H1 (cell line): ENCODE results near the gene NPFFR2. TPM values are rescaled to one million over a fixed set of nuclear protein-coding genes. Genes with fewer than 3 reads are reported as not detected.

Experiments
- ASH2L ChIP-seq: fragments of 200-600, 300-600 bp; sonication (generic); IDR thresholded peaks from one replicate; pipeline ENCODE4 v1.7.1; 2017; ENCODE audit warnings: low read length
- CHD1 ChIP-seq: IDR thresholded peaks from 2 replicates; pipeline ENCODE4 v1.6.1; 2012; ENCODE audit warnings: low read depth, low read length, improper control_type of control experiment
- POLR2A ChIP-seq, 2 experiments: IDR thresholded peaks; 1 replicate in 1 of 2; 2 replicates in 1 of 2; pipeline ENCODE4 v1.6.1; 2011; ENCODE audit warnings: low read depth in 2 of 2, low read length in 2 of 2, mild to moderate bottlenecking in 2 of 2; ENCODE audit errors: control extremely low read depth in 1 of 2
- RBBP5 ChIP-seq: IDR thresholded peaks from 2 replicates; pipeline ENCODE4 v1.7.1; 2012; ENCODE audit warnings: low read depth, mild to moderate bottlenecking, inconsistent platforms, low read length, moderate library complexity, borderline replicate concordance
- RFX5 ChIP-seq: IDR thresholded peaks from 2 replicates; pipeline ENCODE4 v1.6.1; 2011; ENCODE audit warnings: low read depth, low read length, improper control_type of control experiment, borderline replicate concordance
- RNF2 ChIP-seq: fragments of 200-900, 300-1000 bp; sonication (generic); IDR thresholded peaks from 2 replicates; pipeline ENCODE4 v1.7.1; 2016; ENCODE audit warnings: borderline replicate concordance, low read depth, mild to moderate bottlenecking, antibody characterized with exemption, low read length; ENCODE audit not compliant: poor library complexity, severe bottlenecking; ENCODE audit errors: missing control alignments
- polyA plus RNA-seq, 7 experiments: library from polyadenylated mRNA; depleted of rRNA in 3 of 7; stranded (reverse) in 5 of 7; unstranded in 2 of 7; fragments of >200 nt in 5 of 7; fragments of 200-250 nt in 2 of 7; gene quantifications; 1 replicate in 5 of 7; 2 replicates in 1 of 7; 4 replicates in 1 of 7; pipeline versions ENCODE4 v1.2.1 to v1.2.3, GENCODE V29; 2011 to 2013; ENCODE audit warnings: missing spikeins in 2 of 7, mixed read lengths in 2 of 7
- total RNA-seq: library from RNA; stranded (reverse); fragmentation: NEBNext Ultra II Directional; extraction: Animal tissue kit (Norgen Biotek cat#: 25700); gene quantifications from 2 replicates; pipeline ENCODE4 v1.2.1, GENCODE V29; 2021

NPFFR2 gene
- total and polyA plus RNA-seq, 2 of the 8 experiments (the other 6 are each of a cell fraction or from before 2014, with no cell fraction given), result 0.26 to 0.53 TPM

DNA sequence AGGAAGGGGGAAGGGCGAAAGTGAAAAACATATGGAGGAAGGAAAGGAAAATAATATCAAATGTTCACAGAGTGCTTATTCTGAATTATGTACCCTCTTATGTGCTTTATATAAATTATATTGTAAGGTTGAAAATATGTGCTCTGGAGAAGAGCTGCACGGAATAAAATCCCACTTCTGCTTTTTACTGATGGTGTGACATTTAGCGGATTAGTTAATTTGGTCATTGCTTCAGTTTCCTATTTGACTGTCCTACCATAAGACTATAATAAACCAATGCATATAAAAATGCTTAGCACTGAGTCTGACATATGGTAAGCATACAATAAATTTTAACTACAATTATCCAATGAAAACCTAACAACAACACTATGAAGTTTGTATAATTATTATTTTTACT, 86.2 kb downstream of the NPFFR2 start (continued):
- TF ChIP-seq RFX5 (no peak), ASH2L (no peak), POLR2A (IDR thresholded peaks at IDR 0.05; ENCODE audit: control extremely low read depth in 1 of 2, low read depth in 2 of 2, low read length in 2 of 2) (no peak), RBBP5 (no peak), RNF2 (no peak), CHD1 (no peak)
